A172 (cell line): Measurements from ENCODE around the gene AP1AR. TPM values are rescaled to one million over a fixed set of nuclear protein-coding genes. Genes with fewer than 3 reads are reported as not detected.

Source experiments
- DNase-seq: peaks from one replicate; pipeline ENCODE4 v3.0.0-alpha.2; 2015; ENCODE audit warnings: low spot score
- total RNA-seq: library from RNA; depleted of rRNA; stranded (reverse); fragments of >200 nt; shearing (Covaris generic); gene quantifications from 2 replicates; pipeline ENCODE4 v1.2.3, GENCODE V29; 2014

The AP1AR gene
- total RNA-seq, 1 experiment from 2014 or later = 32.9 TPM

GRCh38 chr4:112222219-112222955 lies 9.2 kb upstream of the AP1AR start:
- DNase-seq = no peak

- no peak for DNase-seq
Observed at GRCh38 chr4:112225157-112225556, 6.4 kb upstream of the AP1AR start.

DNA sequence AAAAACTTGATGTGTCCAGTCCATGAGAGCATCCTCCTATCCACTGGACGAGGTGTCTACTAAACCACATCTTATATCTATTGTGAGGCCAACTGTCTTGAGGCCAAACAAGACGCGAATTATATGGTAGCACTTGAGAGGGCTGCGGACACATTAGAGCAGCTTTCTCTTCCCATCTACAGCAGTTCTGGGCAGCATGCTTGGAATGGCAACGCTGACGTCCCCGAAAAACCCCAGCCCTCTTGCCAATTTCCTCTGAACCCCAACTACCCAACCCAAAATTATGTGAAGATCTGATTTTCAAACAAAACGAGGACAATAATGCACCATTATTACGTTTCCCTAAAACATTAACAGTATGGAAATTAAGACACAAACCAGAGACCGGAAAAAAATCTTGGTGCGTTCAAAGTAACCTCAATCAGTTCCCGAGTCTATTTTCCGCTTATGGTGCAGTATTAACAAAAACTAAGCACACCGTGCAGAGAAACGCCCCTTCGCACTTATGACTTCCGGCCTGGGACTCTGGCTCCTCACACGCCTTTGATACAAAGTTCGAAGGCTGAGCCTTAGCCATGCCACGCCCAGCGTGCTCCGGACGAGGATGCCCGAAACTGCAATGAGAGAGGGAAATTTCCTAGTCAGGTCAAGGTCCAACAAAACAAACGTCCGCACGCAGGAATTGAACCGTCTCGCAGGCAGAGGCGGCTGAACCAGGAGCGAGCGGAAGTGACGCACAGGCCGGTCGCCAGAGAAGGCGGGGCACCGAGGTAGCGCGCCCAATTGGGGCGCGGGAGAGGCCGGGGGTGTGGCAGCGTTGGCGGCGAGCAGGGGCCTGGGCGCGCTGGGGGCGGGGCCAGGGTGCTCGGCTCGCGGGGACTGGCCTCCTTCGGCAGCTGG lies 458 bp upstream of the AP1AR start:
- peak; percentile 94 for DNase-seq

DNA sequence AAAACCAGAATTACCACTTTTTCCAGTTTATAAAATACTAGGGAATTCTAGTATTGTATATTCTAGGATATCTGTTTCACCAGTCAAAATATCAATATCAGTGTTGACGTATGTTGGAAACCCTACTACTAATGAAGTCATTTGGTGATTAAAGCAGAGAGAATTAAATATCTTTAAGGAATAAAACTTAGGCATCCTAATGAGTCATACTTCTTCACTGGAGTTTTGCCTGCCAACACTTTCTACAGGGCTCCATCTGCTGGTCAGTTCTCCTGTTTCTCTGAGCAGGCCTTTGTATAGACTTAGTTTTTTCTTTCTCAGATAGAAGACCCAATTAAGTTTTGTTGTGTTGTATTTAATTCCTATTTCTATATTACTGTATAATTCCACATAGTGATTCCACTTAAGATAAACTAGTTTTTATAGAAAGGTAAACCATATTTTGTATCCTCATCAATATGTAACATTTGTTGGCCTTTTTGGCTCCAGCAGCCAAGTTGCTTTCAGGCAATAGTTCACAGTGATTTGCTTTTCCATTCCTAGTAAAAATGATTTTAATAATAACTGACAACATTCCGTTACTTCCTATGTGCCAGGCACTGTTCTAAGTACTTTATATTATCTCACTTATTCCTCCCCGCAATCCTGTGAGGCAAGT lies 3.5 kb downstream of the AP1AR start:
- peak; percentile 79 for DNase-seq

DNA sequence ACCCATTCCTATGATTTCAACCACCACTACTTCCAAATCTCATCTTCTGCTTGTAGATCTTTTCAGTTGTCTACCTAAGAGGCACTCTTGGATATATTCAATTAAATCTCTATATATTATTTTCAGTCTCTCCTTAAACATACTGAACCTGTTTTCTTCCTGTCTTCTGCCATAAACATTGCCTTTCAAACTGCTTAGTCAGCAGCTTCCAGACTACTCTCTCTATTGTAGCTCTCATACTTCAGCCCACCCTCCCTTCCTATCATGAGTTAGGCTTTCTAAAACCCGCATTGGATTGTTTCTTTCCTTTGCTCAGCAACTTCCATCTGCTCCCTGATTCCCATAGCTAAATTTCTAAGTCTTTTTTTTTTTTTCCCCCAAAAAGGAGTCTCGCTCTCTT lies 4.5 kb downstream of the AP1AR start:
- no peak for DNase-seq

DNA sequence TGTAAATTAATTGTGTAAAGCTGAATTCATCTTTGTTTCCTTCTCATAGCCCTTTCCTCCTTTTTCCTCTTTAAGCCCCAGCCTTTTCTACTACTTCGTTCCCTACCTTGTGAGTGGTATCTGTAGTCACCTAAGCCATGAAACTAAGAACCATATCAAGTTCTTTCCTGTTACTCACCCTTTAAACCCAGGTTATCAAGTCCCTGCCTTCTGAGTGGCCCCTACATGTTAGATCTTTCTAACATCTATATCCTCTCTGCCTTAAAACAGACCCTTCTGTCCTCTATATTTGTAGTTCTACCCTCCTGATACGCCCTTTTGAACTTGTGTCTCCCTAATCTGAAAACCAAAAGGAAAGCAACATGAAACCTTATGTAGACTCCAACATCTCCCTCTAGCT lies 7.2 kb downstream of the AP1AR start:
- DNase-seq = no peak

DNA sequence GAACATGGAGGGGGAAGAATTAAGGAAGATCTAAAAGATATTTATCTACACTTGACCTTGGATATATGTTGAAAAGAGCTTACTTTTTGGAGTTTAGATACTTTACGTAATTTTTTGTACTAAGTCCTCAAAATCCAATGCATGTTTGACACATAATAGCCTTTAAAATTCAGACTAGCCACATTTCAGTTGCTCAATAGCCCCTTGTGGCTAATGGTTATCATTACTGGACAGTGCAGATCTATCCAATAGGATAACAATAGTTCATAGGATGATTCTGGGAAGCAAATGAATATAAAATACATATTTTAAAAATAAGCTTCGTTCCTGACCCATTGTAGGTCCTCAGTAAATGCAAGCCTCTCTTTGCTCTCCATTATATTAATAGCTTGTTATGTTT lies 13.8 kb downstream of the AP1AR start:
- no peak for DNase-seq

- DNase-seq = no peak
Observed at GRCh38 chr4:112247021-112247420, 15.4 kb downstream of the AP1AR start.

DNA sequence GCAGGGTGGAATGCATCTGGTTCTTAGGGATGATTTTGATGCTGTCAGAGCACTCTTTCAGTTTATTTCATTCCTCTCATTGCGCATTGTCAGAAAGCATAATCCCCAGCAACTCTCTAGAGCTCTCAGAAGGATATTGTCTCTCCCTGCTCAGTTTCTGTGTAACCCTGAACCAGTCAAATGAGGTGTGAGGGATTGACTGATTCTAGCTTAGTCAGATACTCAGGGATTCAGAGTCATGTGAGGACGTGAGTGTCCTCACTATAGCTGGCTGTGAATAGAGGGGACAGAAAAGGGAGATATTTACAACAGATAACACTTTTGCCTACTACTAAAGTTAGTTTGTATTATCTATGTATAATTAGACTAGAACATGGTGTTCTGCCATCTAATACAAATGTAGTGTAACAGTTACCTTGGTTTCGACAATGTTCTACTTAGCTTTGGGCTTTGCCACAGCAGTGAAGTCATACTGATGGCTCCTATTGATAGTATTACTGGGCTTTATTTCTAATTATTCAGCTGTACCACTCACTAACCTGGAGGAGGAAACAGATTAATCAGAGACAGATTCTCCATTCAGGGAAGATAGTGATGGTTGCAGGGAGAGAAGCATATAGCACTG lies 19.5 kb downstream of the AP1AR start:
- DNase-seq = no peak

DNA sequence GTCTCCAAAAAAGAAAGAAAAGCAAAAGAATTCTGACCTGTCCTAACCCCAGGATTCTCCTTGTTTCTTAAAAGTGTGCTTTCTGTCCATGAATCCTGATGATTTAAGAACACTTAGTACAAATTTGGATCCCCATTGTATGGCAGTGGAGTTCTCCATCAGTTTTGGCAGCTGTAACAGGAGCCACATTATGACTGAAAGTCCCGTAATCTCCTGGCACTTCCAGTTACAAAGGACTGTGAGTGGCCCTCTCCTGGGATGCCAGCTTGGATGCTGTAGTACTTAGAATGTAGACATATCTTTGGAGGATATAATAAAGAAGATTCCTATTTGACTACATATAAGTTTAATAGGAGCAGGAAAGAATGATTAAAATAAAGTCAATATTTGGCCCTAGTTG lies 20.6 kb downstream of the AP1AR start:
- DNase-seq = no peak

- no peak for DNase-seq
Observed at GRCh38 chr4:112253382-112254000, 21.9 kb downstream of the AP1AR start.

- no peak for DNase-seq
Observed at GRCh38 chr4:112257098-112257497, 25.5 kb downstream of the AP1AR start.

- DNase-seq = no peak
Observed at GRCh38 chr4:112266823-112267222, 35.2 kb downstream of the AP1AR start.

DNA sequence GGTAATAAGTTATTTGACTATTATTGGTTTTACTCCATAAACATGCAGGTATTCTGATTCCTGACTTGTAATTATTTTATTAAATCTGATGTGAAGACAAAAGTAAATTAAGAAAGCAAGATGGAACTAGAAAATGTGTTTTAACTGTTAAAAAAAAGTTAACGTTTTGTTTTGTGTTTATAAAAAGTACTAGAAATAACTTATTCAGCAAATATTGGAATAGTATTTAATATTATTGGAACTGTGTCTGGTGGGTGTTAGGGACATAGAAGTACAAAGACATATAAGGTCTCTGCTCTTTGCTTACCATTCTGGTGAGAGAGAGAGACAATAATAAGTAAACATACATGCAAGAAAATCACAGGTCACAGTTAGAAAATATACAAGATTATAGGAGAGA lies 38.5 kb downstream of the AP1AR start:
- DNase-seq = no peak

GRCh38 chr4:112270640-112271421 lies 39.2 kb downstream of the AP1AR start:
- DNase-seq = no peak

- no peak for DNase-seq
Observed at GRCh38 chr4:112272292-112272691, 40.7 kb downstream of the AP1AR start.

DNA sequence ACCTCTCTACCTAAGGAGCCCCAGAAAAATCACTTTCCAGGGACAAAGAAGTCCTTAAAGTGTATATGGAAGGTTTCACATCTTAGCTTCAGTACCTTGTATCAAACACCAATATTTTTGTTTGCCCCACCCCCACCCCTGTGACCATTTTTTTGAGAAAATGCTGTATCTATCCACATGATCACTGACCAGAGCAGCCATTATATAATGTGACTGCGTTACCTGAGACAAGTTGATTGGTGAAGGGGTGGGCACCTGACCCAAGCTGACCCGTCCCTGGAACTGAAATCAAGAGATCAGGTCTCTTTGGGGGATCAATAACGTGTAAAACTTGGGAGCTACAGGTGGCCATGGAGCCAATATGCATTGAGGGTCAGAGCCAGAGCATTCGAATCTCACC lies 43.4 kb downstream of the AP1AR start:
- no peak for DNase-seq

GRCh38 chr4:112276113-112276512 lies 44.5 kb downstream of the AP1AR start:
- DNase-seq = no peak

DNA sequence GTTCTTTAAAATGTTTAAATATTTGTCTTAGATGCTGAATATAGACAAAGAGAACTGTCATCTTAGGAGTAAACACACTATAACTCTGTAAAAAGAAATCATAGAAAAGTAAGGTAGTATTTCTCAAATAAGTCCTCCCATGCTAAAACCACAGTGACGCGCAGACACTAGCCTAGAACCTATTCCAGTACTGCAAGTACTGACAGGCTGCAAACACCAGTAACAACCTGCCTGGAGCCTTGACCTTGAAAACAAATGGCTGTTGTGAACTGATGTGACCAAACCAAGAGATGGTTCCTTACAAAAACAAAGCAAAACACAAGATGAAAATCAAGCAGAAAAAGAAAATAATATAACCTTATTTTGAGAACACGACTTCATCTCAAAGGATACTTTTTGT lies 45.6 kb downstream of the AP1AR start:
- no peak for DNase-seq

DNA sequence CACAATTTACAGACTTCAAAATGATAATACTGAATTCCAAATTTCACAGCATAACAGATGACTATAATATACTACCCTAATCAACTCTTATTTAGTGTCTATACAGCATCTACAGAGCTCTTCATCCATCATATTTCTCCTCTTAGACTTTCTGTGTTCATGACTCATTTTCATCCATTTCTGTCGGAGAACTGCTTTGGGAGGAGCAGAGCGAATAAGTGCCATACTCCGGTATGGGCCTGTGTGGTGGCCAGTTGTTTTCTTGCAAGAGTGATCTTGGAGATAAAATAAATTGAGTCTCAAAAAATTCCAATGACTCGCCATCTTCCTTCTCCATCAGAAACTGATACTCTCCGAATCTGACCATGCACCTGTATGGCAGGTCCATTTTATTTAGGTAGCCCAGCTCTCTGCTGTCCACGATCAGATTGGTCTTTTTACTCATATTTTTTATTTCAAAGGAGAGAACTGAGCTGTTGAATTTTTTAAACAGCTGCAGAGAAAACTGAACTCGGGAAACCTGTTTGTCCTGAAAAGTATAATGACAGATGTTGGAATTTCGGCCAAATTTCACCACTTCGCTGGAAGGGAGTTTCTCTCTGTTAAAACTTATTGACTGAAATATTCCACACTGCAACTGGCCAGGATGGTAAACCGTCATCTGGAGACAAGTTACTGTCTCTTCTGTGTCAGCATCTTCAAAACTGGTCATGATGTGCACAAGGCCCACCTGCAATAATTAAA lies 46.3 kb downstream of the AP1AR start:
- no peak for DNase-seq
